Gastrocnemius medialis (tissue), 4 donors: ENCODE results near the gene NR1D1. TPM values are rescaled to one million over a fixed set of nuclear protein-coding genes. Genes with fewer than 3 reads are reported as not detected.

Source experiments
- ATAC-seq, 2 donors: fragments of 150-250 bp; one replicate each; pipeline ENCODE4 v1.9.1; 2016
- DNase-seq, 2 donors: peaks; one replicate each; pipeline ENCODE4 v3.0.0-alpha.2; 2019
- H3K27ac ChIP-seq, 4 donors: fragments of 200-600 bp; sonication (generic); 1 replicate in 1 of 4; 2 replicates in 3 of 4; pipeline ENCODE4 v1.5.1; 2016 to 2018; ENCODE audit warnings: mild to moderate bottlenecking in 2 of 4, moderate library complexity in 1 of 4
- H3K27me3 ChIP-seq, 3 donors: fragments of 200-600 bp; sonication (generic) in 2 of 3; 1 replicate in 1 of 3; 2 replicates in 2 of 3; pipeline versions ENCODE4 v1.5.1 to v1.6.0; 2016 to 2019; ENCODE audit warnings: mild to moderate bottlenecking in 1 of 3, moderate library complexity in 1 of 3
- H3K36me3 ChIP-seq, 2 donors: fragments of 200-600 bp; sonication (generic) in 1 of 2; one replicate each; pipeline ENCODE4 v1.5.1; 2017 to 2018
- H3K4me1 ChIP-seq, 2 donors: fragments of 200-600 bp; sonication (generic) in 1 of 2; one replicate each; pipeline ENCODE4 v1.5.1; 2016 to 2017; ENCODE audit warnings: mild to moderate bottlenecking in 2 of 2
- H3K4me3 ChIP-seq, 4 donors: fragments of 200-600 bp; sonication (generic) in 3 of 4; 1 replicate in 1 of 4; 2 replicates in 3 of 4; pipeline ENCODE4 v1.5.1; 2016 to 2019; ENCODE audit warnings: mild to moderate bottlenecking in 2 of 4
- H3K9me3 ChIP-seq, 3 donors: fragments of 200-600 bp; sonication (generic) in 2 of 3; 1 replicate in 1 of 3; 2 replicates in 2 of 3; pipeline ENCODE4 v1.5.1; 2016 to 2019
- CTCF ChIP-seq, 5 experiments: fragments of 450-650 bp in 3 of 5; fragments of 200-600 bp in 2 of 5; sonication (generic) in 2 of 5; IDR thresholded peaks in 4 of 5; conservative IDR thresholded peaks in 1 of 5; 1 replicate in 4 of 5; 2 replicates in 1 of 5; pipeline ENCODE4 v1.5.1; 2016 to 2019; ENCODE audit warnings: antibody characterized with exemption in 5 of 5, mild to moderate bottlenecking in 3 of 5, moderate library complexity in 3 of 5
- POLR2A ChIP-seq, 2 donors: fragments of 450-650 bp; IDR thresholded peaks; one replicate each; pipeline ENCODE4 v1.6.1; 2017; ENCODE audit warnings: antibody characterized with exemption in 2 of 2, mild to moderate bottlenecking in 2 of 2, moderate library complexity in 2 of 2
- in situ Hi-C, 4 donors: fragments of 200-750 bp; cut with MboI; loops; one replicate each; pipeline versions ENCODE4 v1.15.0 to v1.8.0; 2017; ENCODE audit warnings: low sequenced_read_pairs in 4 of 4
- intact Hi-C: fragments of 100-400 bp; cut with DNase I; formaldehyde crosslinking; loops from one replicate; pipeline ENCODE4 v1.15.1; 2023; ENCODE audit warnings: low total_unique reads
- total RNA-seq, 4 donors: library from RNA; depleted of rRNA; stranded (reverse); fragments of >200 nt; gene quantifications; one replicate each; pipeline versions ENCODE4 v1.1.0 to v1.2.3, GENCODE V29; 2016

Gene NR1D1
- total RNA-seq, 4 donors from 2014 or later, result 16.0 to 34.2 (median 18.3) TPM

DNA sequence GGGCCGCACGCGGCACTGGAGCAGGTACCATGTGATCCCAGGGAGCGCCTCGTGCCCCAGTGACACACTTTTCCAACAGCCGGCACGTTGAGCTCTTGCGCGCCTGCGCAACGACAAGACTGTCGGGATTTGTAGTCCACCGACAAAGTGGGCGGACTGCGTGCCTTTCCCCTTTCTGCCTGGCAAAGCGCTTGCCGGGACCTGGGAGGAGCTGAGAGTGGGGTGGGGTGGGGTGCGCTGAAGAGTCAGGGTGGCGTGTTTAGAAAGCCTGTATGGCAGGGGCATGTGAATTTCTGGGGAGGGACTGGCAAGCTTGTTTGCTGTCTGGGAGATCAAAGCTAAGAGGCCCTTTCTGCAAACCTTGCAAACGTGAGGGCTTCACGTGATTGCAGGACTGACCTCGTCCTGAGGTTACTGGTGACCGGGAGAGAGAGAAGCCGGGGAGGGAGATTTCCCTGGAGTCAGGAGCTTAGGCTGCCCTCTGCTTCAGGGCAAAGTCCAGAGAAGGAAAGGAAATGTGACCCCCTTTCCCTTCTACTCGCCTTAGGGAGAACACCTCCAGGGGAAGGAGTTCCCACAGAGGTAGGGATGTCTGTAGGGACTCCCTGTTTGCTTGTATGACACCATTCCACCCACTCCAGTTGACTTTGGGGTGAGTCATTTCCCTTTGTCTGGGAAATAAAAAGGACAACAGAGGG is 429 bp upstream of the NR1D1 start:
- peak; percentile 72 to 89 for TF ChIP-seq POLR2A (IDR thresholded peaks at IDR 0.05)
- no peak for TF ChIP-seq CTCF (IDR thresholded peaks at IDR 0.05 in 4 of 5, conservative IDR thresholded peaks at IDR 0.05 in 1 of 5)
- intact Hi-C loops (no loop called here), in situ Hi-C loops (no loop called here)
- Histone ChIP-seq H3K36me3 (peaks cover 0 to 15% of the 10 kb centered on the region in 2 donors), H3K4me1 (peaks cover 78 to 80% of the 10 kb centered on the region in 2 donors), H3K9me3 (no peaks in the 10 kb centered on the region), H3K4me3 (peak overlapping the region; percentile 30 to 100 (median 82)), H3K27ac (peak overlapping the region; percentile 93 to 100 (median 96)), H3K27me3 (no peaks in the 10 kb centered on the region)
- DNase-seq, result peak; percentile 99 to 100
- peak; percentile 50 to 56 for ATAC-seq

DNA sequence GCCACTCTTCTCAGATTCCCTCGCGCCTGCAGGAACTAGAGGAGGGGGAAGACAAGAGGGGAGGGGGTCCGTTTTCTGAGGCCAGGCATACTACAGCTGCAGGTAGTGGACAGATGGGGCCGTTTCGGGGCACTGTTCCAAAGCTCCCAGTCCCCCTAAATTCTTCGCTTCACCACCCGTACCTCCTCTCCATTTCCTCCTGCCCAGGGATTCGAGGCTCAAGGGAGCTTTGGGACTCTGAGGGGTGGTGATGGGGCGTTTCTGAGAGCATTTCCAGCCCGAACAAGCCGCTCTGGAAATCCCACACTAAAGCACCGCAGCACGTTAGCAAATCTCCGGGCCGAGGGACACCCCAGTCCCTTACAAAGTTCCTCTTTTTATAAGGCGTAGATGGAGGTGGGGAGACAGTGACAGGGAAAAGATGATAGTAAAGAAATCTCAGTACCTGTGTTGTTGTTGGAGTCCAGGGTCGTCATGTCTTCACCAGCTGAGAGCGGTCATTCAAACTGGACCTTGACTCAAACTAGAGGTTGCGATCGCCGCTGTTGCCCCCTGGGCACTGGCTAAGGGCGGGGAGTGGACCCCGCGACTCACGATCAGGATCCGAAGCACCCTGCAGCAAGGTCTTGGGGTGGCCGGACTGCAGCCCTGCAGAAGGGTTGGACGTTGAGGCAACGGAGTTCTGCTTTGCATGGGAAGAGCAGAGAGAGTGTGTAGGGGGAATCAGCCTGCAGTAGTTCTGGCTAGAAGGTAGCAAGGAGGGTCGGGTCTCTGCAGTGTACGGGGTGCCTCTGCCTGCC is 570 bp downstream of the NR1D1 start:
- Histone ChIP-seq H3K27me3 (no peaks in the 10 kb centered on the region), H3K9me3 (no peaks in the 10 kb centered on the region), H3K4me3 (peak overlapping the region; percentile 76 to 100 (median 82)), H3K27ac (peak overlapping the region; percentile 93 to 100 (median 96)), H3K36me3 (peaks cover 0 to 25% of the 10 kb centered on the region in 2 donors), H3K4me1 (peaks cover 78 to 80% of the 10 kb centered on the region in 2 donors)
- intact Hi-C loops (loop anchor here (1.0 kb wide), 1 partner anchor 8 kb away; no protein-coding TSS in a partner anchor), in situ Hi-C loops (no loop called here)
- DNase-seq (no peak), ATAC-seq (no peak)
- TF ChIP-seq CTCF (IDR thresholded peaks at IDR 0.05 in 4 of 5, conservative IDR thresholded peaks at IDR 0.05 in 1 of 5) (no peak), POLR2A (IDR thresholded peaks at IDR 0.05) (no peak)

GRCh38 chr17:40098846-40099618 is 1.4 kb downstream of the NR1D1 start:
- in situ Hi-C loops, result no loop called here
- intact Hi-C loops, result loop anchor here (1.0 kb wide), 2 partner anchors 9 to 28 kb away; no protein-coding TSS in a partner anchor
- peaks cover 78 to 80% of the 10 kb centered on the region in 2 donors for H3K4me1 ChIP-seq

More at GRCh38 chr17:40098846-40099618, 1.4 kb downstream of the NR1D1 start:
- Histone ChIP-seq H3K36me3 (peaks cover 0 to 33% of the 10 kb centered on the region in 2 donors), H3K9me3 (no peaks in the 10 kb centered on the region), H3K4me3 (peak overlapping the region; percentile 76 to 100 (median 82)), H3K27me3 (no peaks in the 10 kb centered on the region), H3K27ac (peak overlapping the region; percentile 94 to 100 (median 98))
- peak; percentile 37 to 39 for ATAC-seq
- TF ChIP-seq CTCF (IDR thresholded peaks at IDR 0.05 in 4 of 5, conservative IDR thresholded peaks at IDR 0.05 in 1 of 5) (no peak), POLR2A (IDR thresholded peaks at IDR 0.05) (peak; percentile 99)
- peak; percentile 100 for DNase-seq
